ENCODE measurements around the gene CPLX3.

Gene CPLX3

GRCh38 chr15:74788042-74788682 lies 38.3 kb upstream of the CPLX3 start:
- DNase-seq (ENCODE audit: low read depth in 3 of 3): no peak

DNA sequence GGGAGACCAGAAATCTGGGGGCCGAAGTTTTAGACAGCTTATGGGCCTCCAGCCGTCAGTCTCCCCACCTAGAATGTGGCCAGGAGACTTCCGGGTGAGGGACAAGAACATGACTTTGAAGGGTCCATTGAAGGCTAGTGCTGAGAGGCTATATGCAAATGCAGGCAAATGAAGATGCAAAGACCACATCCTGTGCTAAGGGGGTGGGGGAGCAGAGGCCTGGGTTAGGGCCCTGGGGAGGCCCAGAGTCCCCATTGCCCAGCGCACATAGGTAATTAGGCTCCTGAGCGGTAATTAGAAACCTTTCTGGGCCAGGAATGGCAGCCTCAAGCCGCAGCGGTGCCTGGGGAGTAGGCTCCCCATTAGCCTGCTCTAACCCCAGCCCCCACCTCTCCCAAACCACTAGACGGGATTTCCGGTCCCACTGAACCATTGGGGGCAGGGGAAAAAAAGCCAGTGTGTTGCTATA lies 37.7 kb upstream of the CPLX3 start:
- DNase-seq (ENCODE audit: low read depth in 3 of 3): no peak

DNA sequence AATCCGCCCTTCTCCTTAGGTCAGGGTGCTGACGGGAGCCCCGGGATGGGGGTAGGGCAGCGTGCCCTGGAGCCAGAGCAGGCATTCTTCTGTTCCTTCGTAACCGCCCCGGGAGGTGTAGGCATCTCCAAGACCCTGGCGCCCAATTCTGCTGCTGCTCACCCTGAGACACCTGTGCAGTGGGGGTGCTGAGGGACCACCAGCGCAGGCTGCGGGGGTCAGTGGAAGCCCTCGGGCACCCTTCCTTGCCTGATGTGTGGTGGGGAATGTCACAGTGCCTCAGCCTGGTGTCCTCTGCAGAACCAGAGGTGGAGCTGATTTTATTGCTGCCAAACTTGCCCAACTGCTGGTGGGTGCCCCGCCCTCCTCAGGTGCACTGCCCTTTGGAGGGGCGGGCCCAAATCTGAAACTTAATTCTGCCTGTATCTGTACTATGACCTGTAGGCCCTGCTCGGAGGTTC lies 37.2 kb upstream of the CPLX3 start:
- no peak for DNase-seq (ENCODE audit: low read depth in 3 of 3)

GRCh38 chr15:74789741-74790079 lies 36.7 kb upstream of the CPLX3 start:
- no peak for DNase-seq (ENCODE audit: low read depth in 3 of 3)

- DNase-seq (ENCODE audit: low read depth in 3 of 3): peak in 1 of 3 experiments; percentile 63
These were observed 36.1 kb upstream of the CPLX3 start for GRCh38 chr15:74790080-74790916.

DNA sequence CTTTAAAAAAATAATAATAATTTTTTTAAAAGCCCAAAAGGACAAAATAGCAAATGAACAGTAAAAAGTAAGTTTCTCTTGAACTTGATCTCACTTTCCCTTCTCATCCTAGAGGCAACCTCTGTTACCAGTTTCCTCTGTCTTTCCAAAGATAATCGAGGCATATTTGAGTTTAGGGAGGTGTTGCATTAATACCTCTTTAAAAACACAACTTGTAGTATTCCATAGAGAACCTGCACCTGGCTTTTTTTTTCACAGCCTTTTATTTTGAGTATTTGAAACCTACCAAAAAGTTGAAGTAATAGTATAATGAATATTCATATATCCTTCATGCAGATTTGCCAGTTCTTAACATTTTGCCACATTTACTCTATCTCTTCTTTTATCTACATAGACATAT lies 35.4 kb upstream of the CPLX3 start:
- no peak for DNase-seq (ENCODE audit: low read depth in 3 of 3)

- DNase-seq (ENCODE audit: low read depth in 3 of 3): no peak
These were observed 34.8 kb upstream of the CPLX3 start for GRCh38 chr15:74791667-74792066.

DNA sequence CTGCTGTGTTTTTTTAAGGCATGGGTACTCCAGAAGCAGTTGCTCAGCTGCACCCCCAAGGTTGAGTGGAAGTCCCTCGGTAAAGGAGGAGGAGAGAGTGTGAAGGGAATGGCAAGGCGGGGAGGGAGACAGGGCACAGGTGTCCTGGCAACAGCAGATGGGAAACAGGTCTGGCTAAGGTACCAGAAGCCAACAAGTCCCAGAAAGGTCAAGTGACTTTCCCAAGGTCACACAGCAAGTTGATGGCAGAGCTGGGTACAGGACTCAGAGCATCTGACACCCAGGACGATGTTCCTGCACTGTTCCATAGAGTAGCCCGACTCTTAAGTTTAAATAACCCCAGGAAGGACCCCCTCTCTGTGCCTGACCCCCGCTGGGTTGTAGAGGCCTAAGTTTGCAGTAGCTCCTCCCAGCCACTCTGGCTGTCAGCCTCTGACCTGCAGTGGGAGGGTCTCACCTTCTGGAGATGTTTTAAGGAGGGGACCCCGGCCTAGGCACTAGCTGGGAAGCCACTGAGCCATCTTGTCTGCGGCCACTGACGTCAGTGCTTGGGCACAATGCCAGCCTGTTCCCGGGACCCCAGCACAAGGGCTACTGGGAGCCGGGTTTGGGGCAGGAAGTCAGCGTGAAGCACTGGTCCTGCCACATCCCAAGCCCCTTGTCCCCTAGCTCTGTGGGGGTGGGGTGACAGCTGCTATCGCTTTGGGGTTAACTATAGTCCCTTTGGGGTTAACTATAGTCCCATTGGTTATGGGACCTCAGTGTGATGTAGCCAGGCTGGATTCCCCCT lies 34.0 kb upstream of the CPLX3 start:
- DNase-seq (ENCODE audit: low read depth in 3 of 3): no peak

DNA sequence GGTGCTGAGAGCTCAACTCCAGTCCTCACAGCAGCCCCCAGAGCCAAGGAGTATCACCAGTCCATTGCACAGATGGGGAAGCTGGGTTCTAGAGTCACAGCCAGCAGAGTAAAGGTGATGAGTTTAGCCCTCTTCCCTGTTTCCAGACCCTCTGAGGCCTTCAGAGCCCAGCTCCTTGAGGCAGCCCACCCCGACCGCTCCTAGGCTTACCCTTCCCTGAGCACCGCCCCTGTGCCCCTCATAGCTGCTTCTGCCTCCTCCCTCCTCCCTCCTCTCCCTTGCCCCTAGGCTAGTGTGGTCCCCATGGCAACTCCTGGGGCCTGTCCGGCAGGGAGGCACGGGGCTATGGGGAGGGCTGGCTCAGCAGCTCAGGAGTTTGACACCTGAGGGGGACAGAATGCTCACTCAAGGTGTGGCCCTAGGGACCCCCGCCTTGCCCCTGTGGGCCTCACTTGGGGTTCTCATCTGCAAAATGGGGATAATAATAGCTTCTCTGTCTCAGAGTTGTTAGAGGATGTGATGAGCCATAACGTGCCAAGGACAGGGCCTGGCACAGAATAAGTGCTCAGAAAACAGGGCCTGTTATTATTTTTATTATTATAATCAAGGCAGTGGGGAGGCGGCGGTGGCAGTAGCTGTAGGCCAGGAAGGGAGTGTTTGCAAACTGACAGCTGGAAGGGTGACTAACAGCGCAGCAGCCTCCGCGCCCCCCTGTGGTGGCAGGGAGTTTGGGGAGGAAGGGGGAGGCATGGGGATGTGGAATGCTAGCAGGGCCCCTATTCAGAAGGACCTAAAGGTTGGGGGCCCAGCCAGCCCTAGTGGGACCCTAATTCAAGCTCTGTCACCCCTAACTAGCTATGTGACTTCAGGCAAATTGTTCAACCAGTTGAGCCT lies 33.0 kb upstream of the CPLX3 start:
- DNase-seq (ENCODE audit: low read depth in 3 of 3): peak in 2 of 3 experiments; percentile 38 to 62

DNA sequence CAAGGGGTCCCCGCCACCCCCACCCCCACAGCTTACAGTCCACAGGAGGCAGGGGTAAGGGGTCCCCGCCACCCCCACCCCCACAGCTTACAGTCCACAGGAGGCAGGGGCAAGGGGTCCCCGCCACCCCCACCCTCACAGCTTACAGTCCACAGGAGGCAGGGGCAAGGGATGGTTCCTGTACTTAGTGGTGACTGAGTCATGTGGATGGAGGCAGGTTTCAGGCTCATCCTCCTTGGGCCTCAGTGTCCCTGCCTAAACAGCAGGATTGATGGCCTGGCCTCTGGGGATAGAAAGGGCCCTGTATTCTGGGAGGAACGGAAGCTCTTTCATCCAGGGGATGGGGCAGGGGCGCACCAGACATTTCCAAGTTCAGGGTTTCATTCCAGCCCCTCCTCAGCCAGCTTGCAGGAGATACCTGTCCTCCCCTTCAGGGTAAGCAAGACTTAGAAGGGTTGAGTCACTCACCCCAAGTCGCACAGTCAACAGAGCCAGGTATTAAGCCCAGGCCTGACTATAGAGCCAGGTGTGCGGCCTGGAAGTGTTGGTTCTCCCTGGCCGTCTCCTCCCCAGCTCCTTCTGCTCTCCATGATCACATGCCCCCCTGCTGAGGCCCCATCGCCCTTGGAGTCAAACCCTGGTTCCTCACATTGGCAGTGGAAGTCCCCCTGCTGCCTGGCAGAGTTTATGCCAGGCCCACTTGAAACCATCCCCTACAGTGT lies 32.0 kb upstream of the CPLX3 start:
- DNase-seq (ENCODE audit: low read depth in 3 of 3): no peak

DNA sequence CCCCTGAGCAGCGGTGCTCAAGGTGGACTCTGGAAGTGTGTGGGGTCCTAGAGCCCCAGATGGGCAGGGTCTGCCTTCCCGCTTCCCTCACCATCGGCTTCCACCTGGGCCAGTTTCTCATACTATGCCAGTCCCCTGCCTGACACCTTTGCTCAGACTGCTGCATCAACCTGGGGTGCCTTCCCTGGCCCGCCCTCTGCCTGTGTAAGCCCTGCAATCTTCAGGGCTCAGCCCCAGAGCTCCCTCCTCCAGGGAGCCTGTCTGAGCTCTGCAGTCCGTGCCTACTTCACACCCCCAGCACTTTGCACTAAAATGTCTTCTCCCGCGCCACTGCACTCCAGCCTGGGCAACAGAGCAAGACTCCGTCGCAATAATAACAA lies 31.5 kb upstream of the CPLX3 start:
- DNase-seq (ENCODE audit: low read depth in 3 of 3): no peak

DNA sequence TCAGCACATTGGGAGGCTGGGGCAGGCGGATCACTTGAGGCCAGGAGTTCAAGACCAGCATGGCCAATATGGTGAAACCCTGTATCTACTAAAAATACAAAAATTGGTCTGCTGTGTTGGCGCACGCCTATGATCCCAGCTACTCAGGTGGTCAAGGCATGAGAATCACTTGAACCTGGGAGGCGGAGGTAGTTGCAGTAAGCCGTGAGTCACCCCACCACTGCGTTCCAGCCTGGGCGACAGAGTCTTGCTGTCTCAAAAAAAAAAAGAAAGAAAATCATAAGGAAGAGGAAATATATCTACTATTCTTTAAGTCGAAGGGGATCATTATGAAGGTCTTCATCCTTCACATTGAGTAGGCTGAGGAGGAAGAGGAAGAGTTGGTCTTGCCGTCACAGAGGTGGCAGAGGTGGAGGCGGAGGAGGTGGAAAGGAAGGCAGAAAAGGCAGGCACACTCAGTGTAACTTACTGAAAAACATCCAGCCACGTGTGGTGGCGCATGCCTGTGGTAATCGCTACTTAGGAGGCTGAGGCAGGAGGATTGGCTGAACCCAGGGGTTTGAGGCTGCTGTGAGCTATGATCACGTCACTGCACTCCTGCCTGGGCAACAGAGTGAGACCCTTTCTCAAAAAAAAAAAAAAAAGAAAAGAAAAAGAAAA lies 30.3 kb upstream of the CPLX3 start:
- DNase-seq (ENCODE audit: low read depth in 3 of 3): no peak

DNA sequence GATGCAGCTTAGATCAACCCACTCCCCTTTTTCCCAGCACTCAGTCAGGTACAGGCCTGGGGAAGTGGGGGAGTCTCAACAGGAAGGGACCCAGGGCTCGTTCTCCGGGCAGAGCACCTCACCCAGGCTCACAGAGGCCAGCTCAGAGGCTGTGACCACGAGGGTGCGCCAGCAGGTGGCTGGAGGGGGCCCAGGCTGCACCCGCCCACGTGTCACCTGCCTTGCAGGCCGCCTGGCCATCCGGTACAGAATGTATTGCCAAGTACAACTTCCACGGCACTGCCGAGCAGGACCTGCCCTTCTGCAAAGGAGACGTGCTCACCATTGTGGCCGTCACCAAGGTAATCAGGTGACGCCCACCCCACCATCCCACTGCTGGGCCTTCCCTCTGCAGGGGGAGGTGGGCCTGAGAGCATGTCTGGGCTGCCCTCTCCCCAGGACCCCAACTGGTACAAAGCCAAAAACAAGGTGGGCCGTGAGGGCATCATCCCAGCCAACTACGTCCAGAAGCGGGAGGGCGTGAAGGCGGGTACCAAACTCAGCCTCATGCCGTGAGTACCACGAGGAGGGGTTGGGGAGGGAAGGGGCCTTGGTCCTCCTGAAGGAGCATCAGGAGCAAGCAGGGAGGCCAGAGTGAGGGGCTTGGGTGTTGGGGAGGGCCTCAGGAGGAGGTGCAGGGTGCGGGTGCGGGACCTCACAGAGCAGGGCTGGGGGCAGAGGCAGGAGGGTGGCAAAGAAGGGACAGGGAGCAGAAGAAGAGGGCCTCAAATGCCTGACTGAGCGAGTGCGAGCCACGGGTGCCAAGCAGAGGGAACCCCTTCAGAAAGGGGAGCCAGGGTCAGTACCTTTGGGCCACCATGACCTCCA lies 27.8 kb upstream of the CPLX3 start:
- DNase-seq (ENCODE audit: low read depth in 3 of 3): no peak

DNA sequence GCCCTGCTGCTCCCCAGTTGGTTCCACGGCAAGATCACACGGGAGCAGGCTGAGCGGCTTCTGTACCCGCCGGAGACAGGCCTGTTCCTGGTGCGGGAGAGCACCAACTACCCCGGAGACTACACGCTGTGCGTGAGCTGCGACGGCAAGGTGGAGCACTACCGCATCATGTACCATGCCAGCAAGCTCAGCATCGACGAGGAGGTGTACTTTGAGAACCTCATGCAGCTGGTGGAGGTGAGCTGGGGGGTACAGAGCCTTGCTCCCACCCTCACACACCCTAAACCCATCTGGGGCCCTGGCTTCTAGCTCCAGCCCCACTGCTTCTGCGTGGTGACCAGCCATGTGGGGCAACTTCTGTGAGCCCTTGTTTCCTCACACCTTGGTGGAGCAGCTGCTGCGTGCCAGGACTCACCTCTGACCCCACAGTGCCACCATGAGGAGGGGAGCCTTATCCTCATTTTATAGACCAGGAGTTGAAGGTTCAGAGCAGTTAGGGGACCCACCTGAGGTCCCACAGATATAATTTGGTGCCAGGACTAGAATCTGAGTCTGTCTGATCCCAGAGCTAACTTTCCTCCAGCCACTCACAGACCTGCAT lies 27.1 kb upstream of the CPLX3 start:
- DNase-seq (ENCODE audit: low read depth in 3 of 3): no peak

DNA sequence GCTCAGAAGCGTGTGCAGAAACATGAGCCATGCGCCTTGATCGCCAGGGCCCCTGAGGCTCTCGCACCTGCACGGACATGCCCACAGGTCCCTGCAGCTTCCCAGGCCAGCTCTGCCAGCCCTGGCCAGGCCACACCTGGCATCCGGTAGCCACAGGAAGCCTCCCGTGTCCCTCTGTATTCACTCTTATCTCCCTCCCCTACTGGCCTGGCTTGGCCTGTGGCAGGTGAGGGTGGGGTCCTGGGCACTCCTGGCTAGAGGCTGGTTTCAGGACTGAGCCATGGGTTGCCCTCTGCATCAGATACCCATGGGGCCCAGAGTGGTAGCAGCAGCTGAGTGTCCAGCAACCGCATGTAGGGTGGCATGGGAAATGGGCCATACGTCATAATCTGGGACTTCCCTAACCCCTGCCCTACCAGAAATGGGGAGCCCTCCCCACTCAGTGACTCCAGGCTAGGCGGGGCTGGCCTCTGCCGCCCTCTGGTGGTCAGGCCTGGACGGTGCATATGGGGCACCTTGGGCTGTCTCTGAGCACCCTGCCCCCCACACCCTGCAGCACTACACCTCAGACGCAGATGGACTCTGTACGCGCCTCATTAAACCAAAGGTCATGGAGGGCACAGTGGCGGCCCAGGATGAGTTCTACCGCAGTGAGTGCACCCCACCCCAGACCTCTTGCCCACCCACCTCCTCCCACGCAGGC lies 26.4 kb upstream of the CPLX3 start:
- peak; percentile 74 to 83 (median 77) for DNase-seq (ENCODE audit: low read depth in 3 of 3)

DNA sequence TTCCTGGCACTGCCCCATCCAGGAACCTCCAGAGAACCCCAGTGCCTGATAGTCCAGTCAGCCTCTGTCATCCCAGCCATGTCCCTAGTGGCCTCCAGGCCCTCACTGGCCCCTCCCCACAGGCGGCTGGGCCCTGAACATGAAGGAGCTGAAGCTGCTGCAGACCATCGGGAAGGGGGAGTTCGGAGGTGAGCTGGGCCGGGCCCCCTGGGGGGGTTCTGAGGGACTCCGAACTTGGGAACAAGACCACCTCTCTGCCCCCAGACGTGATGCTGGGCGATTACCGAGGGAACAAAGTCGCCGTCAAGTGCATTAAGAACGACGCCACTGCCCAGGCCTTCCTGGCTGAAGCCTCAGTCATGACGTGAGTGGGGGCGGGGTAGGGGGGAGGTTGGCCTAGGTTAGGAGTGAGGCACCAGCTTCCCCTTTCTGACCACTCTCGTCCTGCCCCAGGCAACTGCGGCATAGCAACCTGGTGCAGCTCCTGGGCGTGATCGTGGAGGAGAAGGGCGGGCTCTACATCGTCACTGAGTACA lies 25.8 kb upstream of the CPLX3 start:
- DNase-seq (ENCODE audit: low read depth in 3 of 3): no peak

GRCh38 chr15:74801311-74801997 lies 25.0 kb upstream of the CPLX3 start:
- no peak for DNase-seq (ENCODE audit: low read depth in 3 of 3)

Data from stimulated activated CD4-positive, alpha-beta T cell treated with anti-CD3 and anti-CD28 coated beads, TNF-alpha, amount 100 ng/mL, for 24 hours (primary cell).